ENCODE measurements around the gene HEXB.
"Not testable (repeated sequence)": the region's sequence is repeated elsewhere in the genome, so short reads cannot be mapped to it uniquely, and the experiment has no call there.

The HEXB gene

GRCh38 chr5:74667396-74667795 is 17.6 kb upstream of the HEXB start:
- TF ChIP-seq CTCF (IDR thresholded peaks at IDR 0.05; ENCODE audit: low read depth, low read length), result no peak
- no peak for DNase-seq (ENCODE audit: extremely low read depth, low read depth)

- no peak for TF ChIP-seq CTCF (IDR thresholded peaks at IDR 0.05; ENCODE audit: low read depth, low read length)
- no peak for DNase-seq (ENCODE audit: extremely low read depth, low read depth)
Measured at GRCh38 chr5:74669821-74670220, 15.2 kb upstream of the HEXB start.

GRCh38 chr5:74670396-74671038 is 14.5 kb upstream of the HEXB start:
- no peak for DNase-seq (ENCODE audit: extremely low read depth, low read depth)
- TF ChIP-seq CTCF (IDR thresholded peaks at IDR 0.05; ENCODE audit: low read depth, low read length), result no peak

- no peak for TF ChIP-seq CTCF (IDR thresholded peaks at IDR 0.05; ENCODE audit: low read depth, low read length)
- DNase-seq (ENCODE audit: extremely low read depth, low read depth), result no peak
Measured at GRCh38 chr5:74672215-74672877, 12.7 kb upstream of the HEXB start.

GRCh38 chr5:74673011-74673790 is 11.8 kb upstream of the HEXB start:
- peak; percentile 18 for DNase-seq (ENCODE audit: extremely low read depth, low read depth)
- TF ChIP-seq CTCF (IDR thresholded peaks at IDR 0.05; ENCODE audit: low read depth, low read length), result peak; percentile 55

GRCh38 chr5:74676466-74676865 is 8.6 kb upstream of the HEXB start:
- not testable (repeated sequence) for DNase-seq (ENCODE audit: extremely low read depth, low read depth)

- not testable (repeated sequence) for DNase-seq (ENCODE audit: extremely low read depth, low read depth)
Measured at GRCh38 chr5:74678123-74678522, 6.9 kb upstream of the HEXB start.

GRCh38 chr5:74679300-74679699 is 5.7 kb upstream of the HEXB start:
- not testable (repeated sequence) for DNase-seq (ENCODE audit: extremely low read depth, low read depth)

Measured in AG09319 (cell line).